ENCODE measurements around the gene DNAJB12. TPM values are rescaled to one million over a fixed set of nuclear protein-coding genes. Genes with fewer than 3 reads are reported as not detected.

The DNAJB12 gene
- total RNA-seq, 2 experiments from 2014 or later, result 26.4 to 29.7 TPM

DNA sequence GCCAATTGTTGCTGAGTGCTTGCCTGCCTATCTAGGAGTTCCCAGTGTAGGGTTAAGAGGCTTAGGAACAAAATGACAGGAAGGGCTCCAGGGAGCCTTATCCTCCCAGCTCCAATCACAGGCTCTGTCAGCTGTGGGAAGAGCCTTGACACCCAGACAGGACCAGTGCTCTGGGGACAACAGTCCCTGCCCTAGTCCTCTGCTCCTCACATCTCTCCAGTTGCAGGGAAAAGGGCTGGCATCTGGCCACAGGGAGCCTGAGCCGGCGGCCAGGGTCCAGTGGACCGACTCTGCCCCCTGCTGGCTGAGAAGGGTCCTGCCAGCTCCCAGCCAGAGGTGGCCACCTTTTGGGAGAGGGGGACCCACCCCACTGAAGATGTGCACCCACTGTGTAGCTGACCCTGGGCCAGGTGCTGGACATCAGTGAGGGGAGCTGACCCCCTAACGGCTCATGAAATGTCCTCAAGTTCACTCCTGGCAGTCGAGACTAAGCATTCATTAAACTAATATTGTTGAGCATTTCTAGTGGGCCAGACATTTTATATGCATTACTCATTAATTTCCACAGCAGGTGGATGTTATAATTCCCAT is 17.6 kb downstream of the DNAJB12 start:
- Mint-ChIP-seq H3K4me1 (ENCODE audit: low read depth) (peaks cover 71% of the 10 kb centered on the region), H3K9me3 (ENCODE audit: insufficient read depth) (no peaks in the 10 kb centered on the region), H3K27me3 (ENCODE audit: low read depth) (no peaks in the 10 kb centered on the region), H3K27ac (peak overlapping the region; percentile 22), H3K4me3 (no peak overlapping the region), H3K36me3 (ENCODE audit: low read depth) (peaks cover 58% of the 10 kb centered on the region)
- CTCF ChIA-PET, result interaction anchor here (0.6 to 7.8 kb wide), 55 partner anchors 9 to 763 kb away, joined by 3 to 122 read pairs (median 5); partner anchors contain the start of genes ANAPC16, ASCC1, DDIT4 and DNAJB12
- DNase-seq (peak; percentile 75), ATAC-seq (no peak)
- POLR2A ChIA-PET, result interaction anchor here (0.6 to 4.2 kb wide), 5 partner anchors 17 to 118 kb away, joined by 3 to 24 read pairs (median 5); no protein-coding TSS in a partner anchor

DNA sequence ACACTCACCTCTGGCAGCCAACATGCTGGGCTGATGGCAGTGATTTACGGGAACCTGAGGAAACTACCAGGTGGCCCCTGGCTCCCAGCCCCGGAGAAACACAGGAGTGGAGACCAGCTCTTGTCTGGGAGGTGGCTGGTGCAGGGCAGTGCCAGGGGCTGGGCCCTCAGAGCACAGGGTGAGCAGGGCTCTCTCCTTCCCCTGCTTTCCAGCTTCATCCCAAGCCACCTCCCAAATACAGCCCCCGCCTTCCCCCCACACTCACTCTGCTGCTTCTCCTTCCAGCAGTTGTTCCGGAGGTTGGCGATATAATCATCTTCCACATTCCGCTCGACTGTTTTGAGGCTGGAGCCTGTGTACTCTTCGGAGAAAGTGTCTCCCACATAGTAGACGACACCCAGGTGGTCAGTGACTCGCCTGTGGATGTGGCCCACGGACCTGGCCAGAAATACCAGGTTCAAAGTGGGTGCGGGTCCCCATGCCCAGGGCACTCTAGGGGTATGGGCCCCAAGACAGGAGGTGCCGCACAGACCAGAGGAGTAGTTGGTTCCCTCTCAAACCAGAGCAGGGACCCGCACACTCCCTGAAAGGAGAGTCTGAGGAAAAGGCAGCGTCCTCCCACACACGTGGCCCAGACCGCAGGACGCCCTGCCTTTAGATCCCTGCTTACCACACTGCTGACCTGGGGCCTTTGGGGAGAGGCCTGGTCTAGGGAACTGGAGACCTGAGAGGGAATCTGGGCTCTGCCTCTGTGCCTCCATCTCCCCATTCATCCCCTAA is 18.3 kb downstream of the DNAJB12 start:
- no peaks in the 10 kb centered on the region for H3K27me3 Mint-ChIP-seq (ENCODE audit: low read depth)
- H3K27ac Mint-ChIP-seq, result peak overlapping the region; percentile 91
- CTCF ChIA-PET, result interaction anchor here (0.6 to 7.8 kb wide), 54 partner anchors 9 to 764 kb away, joined by 3 to 122 read pairs (median 6); partner anchors contain the start of genes ANAPC16, ASCC1, DDIT4 and DNAJB12
- peaks cover 62% of the 10 kb centered on the region for H3K36me3 Mint-ChIP-seq (ENCODE audit: low read depth)
- DNase-seq (no peak), ATAC-seq (no peak)
- no peaks in the 10 kb centered on the region for H3K9me3 Mint-ChIP-seq (ENCODE audit: insufficient read depth)
- peak overlapping the region; percentile 53 for H3K4me3 Mint-ChIP-seq
- H3K4me1 Mint-ChIP-seq (ENCODE audit: low read depth), result peaks cover 74% of the 10 kb centered on the region
- POLR2A ChIA-PET, result interaction anchor here (0.6 to 10.4 kb wide), 11 partner anchors 8 to 118 kb away, joined by 3 to 119 read pairs (median 5); partner anchors contain the start of gene DDIT4

DNA sequence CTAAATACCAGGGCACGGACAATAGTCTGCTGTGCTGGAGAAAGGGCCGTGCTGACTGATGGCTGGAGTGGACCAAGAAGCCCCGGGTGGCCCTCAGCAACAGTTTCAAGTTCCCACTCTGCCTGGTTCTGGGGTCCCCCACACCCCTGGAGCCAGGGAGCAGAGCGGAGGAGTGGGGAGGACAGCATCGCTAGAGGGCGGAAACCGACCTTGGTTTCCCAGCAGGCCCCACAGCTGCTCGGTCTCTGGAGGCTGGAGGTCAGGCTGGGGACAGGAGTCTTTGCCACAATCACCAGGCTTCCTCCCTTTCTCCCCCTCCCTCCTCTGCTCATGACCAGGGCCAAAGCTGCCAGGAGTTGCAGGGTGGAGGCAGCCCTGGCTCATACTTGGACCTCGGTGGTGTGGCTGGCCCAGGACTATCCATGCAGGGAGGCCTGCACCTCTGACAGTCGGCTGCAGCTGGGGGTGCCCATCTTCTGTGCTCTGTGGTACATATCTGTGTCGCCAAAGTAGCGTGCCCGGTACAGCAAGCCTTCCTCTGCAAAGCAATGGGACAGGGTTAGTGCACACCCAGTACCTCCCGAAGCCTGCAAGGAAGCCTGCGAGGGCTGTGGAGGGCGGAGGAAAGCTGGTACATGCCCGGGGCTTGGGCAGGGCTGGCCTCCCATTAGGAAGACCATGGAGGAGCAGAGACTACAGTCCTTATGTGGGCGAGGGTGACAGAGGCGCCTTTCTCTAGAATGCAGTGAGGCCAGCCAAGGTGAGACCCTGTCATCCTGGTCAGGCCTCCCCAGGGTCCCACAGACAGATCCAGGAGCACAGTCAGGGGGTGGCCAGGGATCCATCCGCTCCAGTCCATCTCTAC is 19.1 kb downstream of the DNAJB12 start:
- POLR2A ChIA-PET, result interaction anchor here (0.6 to 10.4 kb wide), 12 partner anchors 9 to 120 kb away, joined by 3 to 119 read pairs (median 4); partner anchors contain the start of genes ANAPC16, ASCC1 and DDIT4
- Mint-ChIP-seq H3K9me3 (ENCODE audit: insufficient read depth) (no peaks in the 10 kb centered on the region), H3K4me1 (ENCODE audit: low read depth) (peaks cover 75% of the 10 kb centered on the region), H3K27me3 (ENCODE audit: low read depth) (no peaks in the 10 kb centered on the region), H3K27ac (peak overlapping the region; percentile 91), H3K4me3 (peak overlapping the region; percentile 53), H3K36me3 (ENCODE audit: low read depth) (peaks cover 57% of the 10 kb centered on the region)
- CTCF ChIA-PET, result interaction anchor here (0.7 to 7.8 kb wide), 25 partner anchors 9 to 439 kb away, joined by 3 to 122 read pairs (median 6); partner anchors contain the start of genes ANAPC16, ASCC1 and DDIT4
- DNase-seq (peak; percentile 84), ATAC-seq (peak; percentile 31)

DNA sequence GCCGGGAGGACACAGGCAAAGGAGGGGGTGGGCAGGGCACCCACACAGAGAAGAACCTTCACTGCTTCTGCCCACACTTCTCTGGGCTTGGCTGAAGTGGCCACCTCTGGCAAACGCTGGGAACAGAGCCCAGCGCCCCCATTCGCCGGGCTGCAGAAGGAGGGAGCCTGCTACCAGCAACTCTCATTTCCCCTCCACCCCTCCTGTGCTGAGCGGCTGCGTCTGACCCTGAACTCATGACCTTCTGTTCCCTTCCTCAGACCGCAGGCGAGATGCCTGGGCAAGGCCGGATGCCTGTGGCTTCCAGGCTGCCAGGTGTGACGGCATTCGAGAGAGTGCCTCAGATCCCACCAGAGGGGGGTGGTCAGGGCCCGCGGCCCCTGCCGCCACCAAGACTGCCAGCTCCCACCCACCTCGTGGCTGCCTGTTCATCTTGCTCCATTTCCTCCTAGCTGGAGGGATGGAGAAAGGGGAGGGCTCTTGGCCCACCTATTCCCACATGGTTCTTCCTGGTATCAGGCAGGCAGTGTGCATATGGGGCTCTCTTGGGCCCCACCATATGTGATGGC is 19.8 kb downstream of the DNAJB12 start:
- H3K27me3 Mint-ChIP-seq (ENCODE audit: low read depth), result no peaks in the 10 kb centered on the region
- DNase-seq (peak; percentile 96), ATAC-seq (peak; percentile 58)
- peak overlapping the region; percentile 53 for H3K4me3 Mint-ChIP-seq
- H3K4me1 Mint-ChIP-seq (ENCODE audit: low read depth), result peaks cover 78% of the 10 kb centered on the region
- CTCF ChIA-PET, result interaction anchor here (0.8 to 7.8 kb wide), 24 partner anchors 8 to 285 kb away, joined by 3 to 122 read pairs (median 6); partner anchors contain the start of genes ANAPC16, ASCC1 and DDIT4
- POLR2A ChIA-PET, result interaction anchor here (0.6 to 10.4 kb wide), 13 partner anchors 8 to 246 kb away, joined by 3 to 119 read pairs (median 5); partner anchors contain the start of genes ANAPC16, ASCC1 and DDIT4
- H3K27ac Mint-ChIP-seq, result peak overlapping the region; percentile 91
- peaks cover 55% of the 10 kb centered on the region for H3K36me3 Mint-ChIP-seq (ENCODE audit: low read depth)
- H3K9me3 Mint-ChIP-seq (ENCODE audit: insufficient read depth), result no peaks in the 10 kb centered on the region

DNA sequence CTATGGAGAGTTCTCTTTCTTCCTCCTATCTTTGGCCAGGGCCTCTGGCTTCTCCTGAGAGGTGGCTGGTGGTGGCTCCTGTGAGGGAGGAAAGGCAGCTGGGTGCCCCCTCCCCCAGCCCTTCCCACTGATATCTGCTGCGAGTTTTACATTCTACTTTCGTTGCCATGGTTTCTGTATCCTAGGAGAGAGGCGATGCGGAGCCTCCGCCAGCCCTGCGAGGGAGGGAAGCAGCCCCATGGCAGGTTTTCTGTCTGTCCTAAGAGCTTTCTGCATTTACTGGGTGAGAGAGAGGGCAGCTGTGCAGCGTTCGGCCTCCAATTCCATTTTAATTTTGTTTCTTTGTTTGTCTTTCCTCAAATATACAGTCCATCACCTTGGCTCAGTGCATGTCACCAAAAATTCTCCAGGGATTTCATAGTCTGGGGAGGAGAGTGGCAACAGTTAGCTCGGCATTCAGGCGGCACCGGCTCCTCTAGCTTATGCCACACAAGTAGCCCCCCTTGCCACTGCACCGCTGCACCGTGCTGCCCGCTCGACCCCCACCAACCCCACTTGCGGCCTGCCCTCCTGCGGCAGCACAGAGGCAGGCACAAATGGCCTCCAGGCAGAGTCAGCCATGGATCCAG is 20.4 kb downstream of the DNAJB12 start:
- Mint-ChIP-seq H3K9me3 (ENCODE audit: insufficient read depth) (no peaks in the 10 kb centered on the region), H3K4me1 (ENCODE audit: low read depth) (peaks cover 84% of the 10 kb centered on the region), H3K4me3 (peak overlapping the region; percentile 53), H3K27me3 (ENCODE audit: low read depth) (no peaks in the 10 kb centered on the region), H3K27ac (peak overlapping the region; percentile 91), H3K36me3 (ENCODE audit: low read depth) (peaks cover 55% of the 10 kb centered on the region)
- DNase-seq (peak; percentile 40), ATAC-seq (no peak)
- CTCF ChIA-PET, result interaction anchor here (0.8 to 7.8 kb wide), 16 partner anchors 13 to 285 kb away, joined by 3 to 122 read pairs (median 11); partner anchors contain the start of genes ANAPC16, ASCC1 and DDIT4
- POLR2A ChIA-PET, result interaction anchor here (0.6 to 10.4 kb wide), 11 partner anchors 12 to 245 kb away, joined by 3 to 119 read pairs (median 5); partner anchors contain the start of genes ANAPC16, ASCC1 and DDIT4

DNA sequence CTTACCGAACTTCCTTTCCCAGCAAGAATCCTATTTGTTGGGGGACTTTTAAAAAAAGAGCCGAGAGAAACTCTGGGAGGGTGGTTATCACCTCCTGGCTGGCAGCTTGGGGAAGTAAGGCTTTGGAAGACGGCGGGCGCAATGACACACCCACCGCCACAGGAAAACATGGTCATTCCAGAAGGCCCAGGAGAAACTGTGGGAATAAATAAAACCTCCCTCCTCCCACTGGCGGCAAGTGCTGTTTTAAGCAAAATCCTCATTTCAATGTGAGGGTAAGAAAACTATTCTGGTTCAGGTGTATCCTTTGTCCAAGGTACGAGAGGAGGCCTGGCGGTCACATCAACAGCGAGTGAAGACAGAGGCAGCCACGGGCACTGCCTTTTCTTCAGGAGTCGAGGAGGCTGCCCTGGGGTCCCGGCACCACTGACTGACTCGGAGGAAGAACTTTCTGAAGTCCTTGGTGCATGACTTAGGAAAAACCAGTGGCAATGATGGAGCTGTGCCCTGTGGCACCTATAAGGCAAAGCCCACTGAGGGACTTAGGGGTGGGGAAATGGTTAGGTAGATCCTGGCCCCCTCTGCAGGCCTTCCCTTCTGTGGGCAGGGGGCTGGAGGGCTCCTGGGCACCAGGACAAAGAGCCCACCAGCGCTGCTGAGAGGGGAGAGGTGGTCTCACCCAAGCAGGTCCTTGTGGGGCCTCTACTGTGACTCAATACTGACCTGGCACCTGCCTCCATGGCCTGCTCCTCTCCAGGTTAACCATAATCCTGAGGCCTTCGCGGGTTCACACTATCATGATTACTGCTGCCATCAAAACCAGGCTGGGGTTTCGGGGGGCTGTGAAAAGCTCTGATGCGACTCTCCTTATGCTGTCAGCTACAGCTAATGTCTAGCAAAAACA is 21.4 kb downstream of the DNAJB12 start:
- peak overlapping the region; percentile 19 for H3K4me3 Mint-ChIP-seq
- no peaks in the 10 kb centered on the region for H3K27me3 Mint-ChIP-seq (ENCODE audit: low read depth)
- peaks cover 93% of the 10 kb centered on the region for H3K4me1 Mint-ChIP-seq (ENCODE audit: low read depth)
- peaks cover 53% of the 10 kb centered on the region for H3K36me3 Mint-ChIP-seq (ENCODE audit: low read depth)
- CTCF ChIA-PET, result interaction anchor here (0.9 to 7.8 kb wide), 16 partner anchors 13 to 285 kb away, joined by 3 to 122 read pairs (median 10); partner anchors contain the start of genes ANAPC16, ASCC1 and DDIT4
- DNase-seq, result peak; percentile 53
- no peak for ATAC-seq
- POLR2A ChIA-PET, result interaction anchor here (0.6 to 10.4 kb wide), 10 partner anchors 13 to 245 kb away, joined by 3 to 119 read pairs (median 14); partner anchors contain the start of genes ANAPC16, ASCC1, DDIT4 and SPOCK2
- H3K27ac Mint-ChIP-seq, result peak overlapping the region; percentile 91
- no peaks in the 10 kb centered on the region for H3K9me3 Mint-ChIP-seq (ENCODE audit: insufficient read depth)

DNA sequence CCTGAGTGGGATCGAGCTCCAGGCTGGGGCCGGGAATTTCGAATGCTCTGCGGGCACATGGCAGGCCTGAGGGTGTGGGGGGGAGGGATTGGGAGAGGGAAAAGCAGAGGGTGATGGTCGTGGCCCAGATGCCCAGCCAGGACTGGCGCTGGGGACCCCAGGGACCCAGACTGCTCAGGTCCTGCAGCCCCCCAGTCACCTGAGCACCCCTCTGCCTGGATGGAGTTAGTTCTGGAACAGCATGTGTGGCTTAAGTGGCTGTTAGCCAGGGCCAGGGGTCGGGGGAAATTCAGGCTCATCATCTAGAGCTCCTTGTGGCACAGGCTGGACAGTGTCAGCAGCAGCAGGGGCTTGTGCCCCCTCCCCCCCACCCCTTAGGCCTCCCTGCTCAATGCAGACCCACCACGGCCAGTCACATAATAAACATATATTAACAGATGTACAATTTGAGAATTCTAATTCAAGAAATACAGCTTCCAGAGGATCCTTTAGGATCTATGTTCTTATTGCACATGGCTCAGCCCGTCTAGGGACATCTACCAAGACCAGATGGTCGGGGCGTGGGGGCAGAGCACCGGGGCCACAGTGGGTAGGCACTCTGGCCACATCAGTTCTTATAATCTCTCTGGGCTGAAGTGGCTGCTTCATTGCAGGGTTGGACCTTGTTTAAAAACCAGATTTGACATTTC is 22.2 kb downstream of the DNAJB12 start:
- DNase-seq, result no peak
- Mint-ChIP-seq H3K27me3 (ENCODE audit: low read depth) (no peaks in the 10 kb centered on the region), H3K36me3 (ENCODE audit: low read depth) (peaks cover 52% of the 10 kb centered on the region), H3K27ac (peak overlapping the region; percentile 91), H3K4me1 (ENCODE audit: low read depth) (peaks cover 97% of the 10 kb centered on the region), H3K9me3 (ENCODE audit: insufficient read depth) (no peaks in the 10 kb centered on the region), H3K4me3 (peak overlapping the region; percentile 64)
- no peak for ATAC-seq
- ChIA-PET POLR2A (interaction anchor here (0.8 to 10.4 kb wide), 11 partner anchors 12 to 244 kb away, joined by 3 to 119 read pairs (median 5); partner anchors contain the start of genes DDIT4 and SPOCK2), CTCF (interaction anchor here (0.9 to 2.7 kb wide), 20 partner anchors 13 to 436 kb away, joined by 3 to 22 read pairs (median 4); partner anchors contain the start of gene DNAJB12)

DNA sequence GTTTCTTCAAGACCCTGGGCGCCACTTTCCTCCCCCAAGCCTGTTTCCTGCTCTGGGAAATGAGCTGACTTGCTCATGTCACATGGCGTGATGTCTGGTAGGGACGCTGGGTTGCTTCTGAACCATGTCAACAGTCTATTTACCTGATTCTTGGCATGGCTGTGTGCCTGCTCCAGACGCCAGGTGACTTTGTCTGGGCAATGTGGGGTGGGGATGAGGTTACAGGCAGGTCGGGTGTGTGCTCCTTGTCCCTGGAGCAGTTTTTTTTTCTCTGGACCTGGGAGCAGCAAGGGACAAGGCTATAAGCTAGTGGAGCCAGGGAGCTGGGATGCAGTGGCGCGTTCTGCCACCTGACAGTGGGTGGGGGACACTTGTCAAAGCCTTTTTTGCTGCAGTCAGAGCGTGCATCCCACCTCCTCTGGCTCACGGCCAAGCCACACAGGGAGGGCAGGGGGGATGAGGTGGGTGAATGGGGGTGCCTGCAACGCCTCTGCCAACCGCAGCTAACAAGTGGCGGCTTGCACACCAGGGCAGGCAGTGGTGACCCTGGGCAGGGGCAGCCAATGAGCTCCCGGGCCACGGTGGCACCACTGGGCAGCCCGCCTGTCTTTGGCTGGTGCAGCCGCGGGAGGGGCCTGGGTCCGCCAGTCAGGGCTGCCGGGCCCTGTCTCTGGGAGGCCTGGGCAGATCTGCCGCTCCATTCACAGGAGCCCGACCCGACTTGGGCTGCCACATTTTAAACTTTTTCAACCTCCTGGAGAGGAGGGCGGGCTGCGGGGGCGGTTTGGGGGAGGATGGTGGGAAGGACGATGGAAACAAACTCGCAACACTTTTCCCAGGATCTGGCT is 22.9 kb downstream of the DNAJB12 start:
- ChIA-PET POLR2A (interaction anchor here (0.7 to 10.4 kb wide), 15 partner anchors 12 to 243 kb away, joined by 3 to 119 read pairs (median 4); partner anchors contain the start of genes DDIT4 and SPOCK2), CTCF (interaction anchor here (0.7 to 2.7 kb wide), 22 partner anchors 9 to 435 kb away, joined by 3 to 22 read pairs (median 4); partner anchors contain the start of gene DNAJB12)
- peak overlapping the region; percentile 91 for H3K27ac Mint-ChIP-seq
- peaks cover 46% of the 10 kb centered on the region for H3K36me3 Mint-ChIP-seq (ENCODE audit: low read depth)
- H3K4me3 Mint-ChIP-seq, result peak overlapping the region; percentile 64
- ATAC-seq (peak; percentile 66), DNase-seq (peak; percentile 94)
- H3K4me1 Mint-ChIP-seq (ENCODE audit: low read depth), result peaks cover 95% of the 10 kb centered on the region
- no peaks in the 10 kb centered on the region for H3K9me3 Mint-ChIP-seq (ENCODE audit: insufficient read depth)
- no peaks in the 10 kb centered on the region for H3K27me3 Mint-ChIP-seq (ENCODE audit: low read depth)

All from activated CD8-positive, alpha-beta T cell treated with anti-CD3 and anti-CD28 coated beads, Interleukin-2, amount 10 ng/mL, durations not matched to agents 7 days and 5 days (primary cell).